Activated CD4-positive, alpha-beta T cell treated with anti-CD3 and anti-CD28 coated beads, Interleukin-2, Interleukin-4, amounts not matched to agents 100 ng/mL and 50 ng/mL, durations not matched to agents 16 hours and 8 hours (primary cell): ENCODE measurements around the gene LRRC4C.

ENCODE experiments used
- DNase-seq: peaks from one replicate; pipeline ENCODE4 v3.0.0-alpha.2; 2020; ENCODE audit warnings: low spot score

Gene LRRC4C

DNA sequence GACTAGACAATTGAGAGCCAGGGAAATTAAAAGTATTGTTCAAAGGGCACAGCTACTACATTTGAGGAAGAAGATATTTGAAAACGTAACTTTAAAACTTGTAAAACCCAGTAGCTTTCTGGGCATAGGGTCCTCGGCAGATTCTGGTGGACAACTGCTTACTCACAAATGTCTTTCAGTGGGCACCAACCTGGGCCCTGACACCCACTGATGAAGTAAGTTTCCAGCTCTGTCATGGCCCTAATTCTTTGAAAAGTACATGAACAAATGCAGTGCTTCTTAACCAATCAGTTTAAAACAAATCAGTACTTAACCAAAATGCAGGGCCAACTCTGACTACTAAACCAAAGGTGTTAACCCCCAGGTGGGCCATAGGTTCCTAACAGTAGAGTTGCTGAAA lies 1170.1 kb downstream of the LRRC4C start:
- no peak for DNase-seq

DNA sequence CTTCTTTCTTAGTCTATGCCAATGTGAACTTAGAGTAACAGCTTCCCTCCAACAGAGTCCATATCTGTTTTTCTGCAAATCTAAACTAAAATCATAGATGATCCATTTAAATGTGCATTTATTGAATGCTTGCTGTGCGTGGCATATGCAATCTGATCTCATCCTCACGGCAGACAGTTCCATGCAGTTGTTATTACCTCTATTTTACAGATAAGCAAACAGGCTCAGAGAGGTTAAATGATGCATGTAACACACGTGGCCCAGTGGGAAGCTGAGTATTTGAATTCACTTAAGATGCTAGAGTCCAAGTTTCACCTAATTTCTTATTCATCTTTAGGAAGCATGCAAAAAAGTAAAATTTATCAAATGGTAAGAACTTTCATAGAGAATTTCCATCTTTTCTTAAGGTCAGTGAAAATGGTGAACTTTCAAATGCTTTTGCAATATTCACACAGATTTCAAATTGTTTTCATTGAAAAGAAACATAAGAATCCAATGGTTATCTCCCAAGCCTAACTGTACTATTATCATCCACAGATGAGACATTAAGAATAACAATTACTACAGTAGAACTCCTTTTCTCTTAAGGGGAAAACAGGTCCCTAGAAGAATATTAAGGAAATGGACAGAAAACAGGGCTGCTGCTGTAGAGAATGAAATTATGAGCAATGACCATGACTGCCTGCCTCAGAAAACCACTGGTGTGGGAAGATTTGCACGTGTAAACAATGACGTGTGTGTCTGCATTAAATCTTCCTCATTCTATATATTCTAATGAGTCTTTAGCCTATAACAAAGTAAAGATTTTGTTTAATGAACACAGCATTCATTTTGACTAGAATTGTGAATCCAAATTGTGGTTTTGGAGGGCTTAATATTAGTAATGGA lies 1171.3 kb downstream of the LRRC4C start:
- no peak for DNase-seq

DNA sequence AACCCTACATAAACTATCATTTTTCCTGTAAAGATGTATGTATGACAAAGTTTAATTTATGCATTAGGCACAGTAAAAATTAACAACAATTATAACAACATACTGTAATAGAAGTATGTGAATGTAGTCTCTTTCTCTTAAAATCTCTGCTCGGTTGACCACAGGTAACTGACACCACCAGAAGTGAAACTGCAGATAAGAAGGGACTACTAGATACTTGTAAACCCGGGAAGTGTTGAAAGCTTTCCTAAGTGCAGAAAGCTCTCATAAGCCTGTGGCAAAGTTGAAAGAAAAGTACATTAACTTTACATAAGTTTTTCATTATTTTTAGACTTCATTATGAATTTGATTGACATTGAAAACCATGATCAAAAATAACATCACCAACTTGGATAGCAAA lies 1173.3 kb downstream of the LRRC4C start:
- no peak for DNase-seq

DNA sequence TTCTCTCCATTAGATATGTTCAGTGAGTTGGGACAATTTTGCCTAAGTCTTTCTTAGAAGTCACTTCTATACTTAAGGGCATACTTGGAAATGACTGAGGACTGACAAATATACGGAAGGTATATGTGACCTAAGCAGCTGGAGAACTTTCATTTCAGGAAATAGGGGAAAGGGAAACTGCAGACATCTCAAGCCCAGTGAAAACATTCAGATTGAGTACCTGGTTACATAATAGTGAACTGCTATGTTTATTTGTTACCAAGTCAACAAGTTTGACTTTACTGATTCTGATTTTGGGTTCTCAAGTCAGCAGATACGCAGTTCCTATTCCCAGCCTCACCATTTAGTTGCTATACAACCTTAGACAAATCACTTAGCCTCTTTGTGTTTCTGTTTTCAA lies 1173.9 kb downstream of the LRRC4C start:
- no peak for DNase-seq

DNA sequence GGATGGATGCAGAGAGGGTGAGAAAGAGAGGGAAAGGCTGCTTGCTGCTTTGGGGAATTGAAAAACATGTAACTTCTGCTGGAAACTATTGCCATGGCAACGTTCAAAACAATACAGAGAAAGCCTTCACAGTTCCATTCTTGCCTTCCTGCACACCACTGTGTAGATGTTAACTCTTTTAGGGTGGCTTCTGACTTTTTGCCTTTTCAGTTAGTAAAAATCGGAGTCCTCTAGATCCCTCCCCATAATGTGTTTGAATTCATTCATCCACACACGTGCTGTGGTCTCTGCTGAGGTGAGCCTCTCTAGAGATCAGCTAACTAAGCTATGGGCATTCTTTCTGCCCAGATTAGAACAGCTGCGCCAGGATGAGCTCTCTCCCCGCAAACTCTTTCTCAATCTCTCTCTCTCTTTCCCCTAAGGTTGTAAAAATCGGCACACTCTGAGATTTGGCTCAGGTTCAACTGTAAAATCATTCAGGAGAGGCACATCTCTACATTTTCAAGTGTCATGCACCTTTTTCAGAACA lies 1178.3 kb downstream of the LRRC4C start:
- no peak for DNase-seq

DNA sequence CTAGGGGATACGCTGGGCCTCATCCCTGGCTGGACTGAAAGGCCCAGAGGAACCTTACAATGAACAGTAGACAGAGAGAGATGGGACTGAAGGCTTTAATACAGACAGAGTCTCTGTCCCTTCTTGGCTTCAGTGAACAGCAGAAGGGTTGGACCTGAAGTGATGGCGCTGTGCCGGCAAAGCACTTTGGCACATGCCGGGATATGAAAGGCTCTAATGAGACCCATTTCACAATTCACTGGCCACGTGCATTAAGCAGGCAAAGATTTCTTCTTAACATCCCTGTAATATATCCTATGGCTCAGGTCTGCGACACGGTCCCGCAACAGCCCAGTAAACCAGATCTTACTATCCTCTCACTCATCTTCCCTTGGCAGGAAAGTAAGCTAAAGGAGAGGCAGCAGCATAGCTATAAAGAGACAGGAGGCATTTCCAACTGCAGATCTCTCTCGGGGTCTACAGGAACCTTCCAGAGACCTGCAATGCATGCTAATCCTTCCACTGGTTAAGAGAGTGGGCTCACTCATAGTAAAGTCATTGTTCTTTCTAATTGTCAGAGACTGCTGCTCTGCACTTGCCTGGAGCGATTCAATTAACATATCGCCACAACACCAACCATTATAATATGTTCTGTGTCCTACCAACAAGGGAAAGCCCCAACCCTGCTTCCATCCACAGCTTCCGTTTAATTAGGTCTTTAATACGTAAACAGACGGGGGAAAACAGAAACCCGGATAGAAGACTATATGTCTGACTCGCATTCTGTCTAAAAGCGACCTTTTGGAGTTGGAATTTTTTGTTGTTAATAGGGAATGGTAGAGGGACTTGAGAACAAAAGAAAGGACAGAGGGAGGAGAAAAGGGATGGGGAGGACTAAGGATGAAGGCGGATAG lies 1179.0 kb downstream of the LRRC4C start:
- no peak for DNase-seq

DNA sequence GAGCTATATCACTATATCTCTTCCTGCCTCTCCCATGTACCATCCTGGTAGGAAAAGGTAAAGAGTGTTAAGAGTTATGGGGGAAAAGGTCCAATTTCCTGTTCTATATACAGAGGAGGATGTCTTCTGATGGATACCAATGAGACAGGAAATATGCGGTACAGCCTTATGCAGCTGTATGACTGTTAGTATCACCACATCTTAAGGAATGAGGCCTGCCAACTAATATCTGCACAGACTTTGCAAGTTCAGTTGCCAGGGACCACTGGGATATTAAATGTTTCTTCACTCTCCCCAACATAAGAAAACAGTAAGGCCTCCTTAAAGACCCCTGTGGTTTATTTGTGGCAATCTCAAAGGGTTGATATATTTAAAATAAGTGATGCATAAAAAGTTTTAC lies 1182.5 kb downstream of the LRRC4C start:
- no peak for DNase-seq

DNA sequence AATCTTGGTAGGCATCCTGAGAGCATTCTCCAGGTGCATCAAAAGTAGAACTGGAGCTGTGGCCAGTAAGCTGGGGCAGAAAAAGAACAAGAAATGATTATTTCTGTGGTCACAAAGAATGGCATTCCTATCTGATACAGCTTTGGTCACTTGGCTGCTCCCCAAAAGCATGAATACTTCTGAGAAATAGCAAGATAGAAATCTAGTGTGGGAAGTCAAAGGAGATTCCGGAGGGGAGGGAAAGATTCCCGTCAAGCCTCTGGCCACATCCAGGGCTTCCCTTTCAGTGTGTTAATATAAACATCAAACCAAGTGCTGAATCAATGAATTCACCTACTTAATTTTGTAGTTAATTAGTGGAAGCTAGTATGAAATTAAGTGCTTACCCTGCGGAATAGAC lies 1185.4 kb downstream of the LRRC4C start:
- DNase-seq = no peak

DNA sequence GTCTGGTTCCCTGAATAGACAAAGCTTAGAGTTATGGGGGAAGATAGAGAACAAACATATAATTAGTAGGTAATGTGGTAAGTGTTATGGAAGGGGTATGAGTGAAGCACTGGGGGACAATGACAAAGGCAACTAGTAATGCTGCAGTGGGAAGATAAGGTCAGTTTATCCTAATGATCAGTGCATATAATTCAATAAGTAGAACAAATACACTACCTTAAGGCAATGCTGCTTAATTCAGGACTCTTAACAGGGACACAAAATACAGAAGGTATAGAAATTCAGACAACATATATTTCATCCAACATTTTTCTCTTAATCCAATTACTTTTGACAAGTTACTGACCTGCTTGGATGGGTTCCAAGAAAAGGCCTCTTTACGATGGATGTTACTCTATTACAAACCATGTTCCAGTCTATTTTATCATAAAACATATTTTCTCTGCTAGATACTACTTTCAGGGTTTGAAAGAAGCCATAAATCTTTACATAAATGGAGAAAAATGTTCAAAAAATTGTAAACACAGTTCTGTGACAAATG lies 1186.2 kb downstream of the LRRC4C start:
- no peak for DNase-seq

DNA sequence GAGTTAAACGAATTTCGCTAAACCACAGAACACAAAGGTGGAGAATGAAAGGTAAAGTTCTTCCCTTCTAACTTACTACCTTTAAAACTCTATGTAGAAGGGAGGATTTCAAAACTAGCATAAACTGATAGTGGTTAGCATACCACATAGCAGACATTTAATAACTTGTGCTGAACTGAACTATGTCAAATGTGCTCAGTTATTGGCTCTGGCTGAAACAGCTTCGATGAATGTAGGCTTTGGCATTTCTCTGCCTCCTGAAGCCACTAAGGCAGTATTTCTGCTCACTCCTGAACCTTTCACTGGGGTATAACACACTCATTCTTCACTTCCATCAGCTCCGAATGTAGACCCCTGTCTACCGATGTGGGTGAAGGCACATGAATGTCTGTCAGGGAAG lies 1188.1 kb downstream of the LRRC4C start:
- DNase-seq = no peak

DNA sequence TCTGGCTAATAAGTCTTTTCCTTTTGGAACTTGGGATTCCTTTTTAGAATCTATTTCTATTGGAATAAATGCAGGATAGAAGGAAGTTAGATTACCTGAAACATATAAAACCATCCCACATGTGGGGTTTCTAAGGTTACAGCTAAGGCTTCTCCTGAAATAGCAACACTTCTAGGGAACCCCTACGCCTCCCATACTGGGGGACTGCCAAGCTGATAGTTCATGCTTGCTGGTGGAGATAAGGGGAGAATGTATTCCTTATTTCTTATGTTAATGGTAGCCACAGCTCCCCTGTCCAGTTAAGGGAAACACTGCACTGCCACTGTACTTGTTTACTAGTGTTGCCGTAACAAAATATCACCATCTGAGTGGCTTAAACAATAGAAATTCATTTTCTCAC lies 1189.6 kb downstream of the LRRC4C start:
- no peak for DNase-seq

DNA sequence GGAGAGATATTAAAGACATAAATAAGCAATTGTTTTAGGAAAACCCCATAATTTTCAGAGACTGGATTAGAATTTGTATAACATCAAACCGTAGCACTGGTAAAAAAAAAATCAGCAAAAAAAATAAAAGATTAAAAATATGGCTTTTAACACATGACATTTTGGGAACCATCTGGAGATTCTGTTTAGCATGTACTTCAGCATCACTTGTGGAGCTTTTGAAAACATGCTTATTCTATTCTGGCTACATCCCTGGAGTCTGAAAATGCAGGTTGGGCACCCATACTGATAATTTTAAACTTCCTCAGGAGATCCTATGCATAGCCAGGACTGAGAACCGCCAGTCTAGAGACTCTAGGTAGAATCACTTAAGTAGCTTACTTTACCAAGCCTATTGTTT lies 1190.9 kb downstream of the LRRC4C start:
- no peak for DNase-seq

DNA sequence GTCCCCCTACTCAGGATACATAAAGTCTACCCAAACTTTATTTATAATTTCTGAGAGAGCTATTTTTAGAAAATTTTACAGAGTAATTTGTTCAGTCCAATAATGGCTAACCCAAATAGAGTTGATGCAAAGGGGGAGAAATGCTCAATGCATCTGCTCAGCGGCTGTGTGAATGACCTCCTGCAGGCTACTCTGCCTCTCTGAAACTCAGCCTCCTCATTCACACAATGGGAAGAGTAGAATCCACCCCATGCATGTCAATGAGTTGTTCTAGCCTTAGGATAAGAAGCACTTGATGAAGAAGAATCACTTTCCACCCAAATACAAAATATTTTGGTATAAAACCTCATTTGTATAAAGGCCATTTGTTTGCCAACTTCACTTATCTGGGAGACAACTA lies 1204.0 kb downstream of the LRRC4C start:
- DNase-seq = no peak

DNA sequence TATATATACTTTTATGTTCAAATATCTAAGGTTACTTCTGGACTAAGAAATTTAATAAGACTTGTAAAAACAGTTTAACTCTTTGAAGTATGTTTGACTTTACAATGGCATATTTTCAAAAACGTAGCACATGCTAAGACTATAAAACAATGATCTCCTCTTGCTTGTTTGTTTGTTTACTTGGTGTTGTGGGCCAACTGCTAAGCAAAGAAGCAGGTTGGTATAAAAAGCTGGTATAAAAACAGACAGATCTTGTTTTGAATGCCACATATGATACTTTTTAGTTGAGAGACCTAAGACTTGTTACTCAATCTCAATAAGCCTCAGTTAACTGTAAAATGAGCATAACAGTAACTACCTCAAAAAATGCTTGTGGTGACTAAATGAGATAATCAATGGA lies 1206.3 kb downstream of the LRRC4C start:
- DNase-seq = no peak

DNA sequence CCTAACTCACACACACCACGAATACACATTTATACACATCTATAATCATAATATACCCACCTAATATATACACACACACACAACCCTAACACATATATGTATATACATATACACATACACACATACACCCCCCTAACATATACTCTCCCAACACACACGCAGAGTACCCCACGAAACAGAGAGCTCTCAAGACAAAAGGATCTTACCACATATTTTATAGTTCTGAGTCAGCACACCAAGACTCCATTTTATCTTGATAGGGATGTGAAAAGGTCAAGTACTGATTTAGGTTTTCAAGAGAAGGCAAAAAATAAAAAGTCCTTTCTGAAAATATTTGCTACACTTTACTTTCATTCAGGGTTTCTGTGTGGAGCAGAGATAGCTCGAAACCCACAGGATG lies 1207.2 kb downstream of the LRRC4C start:
- no peak for DNase-seq

DNA sequence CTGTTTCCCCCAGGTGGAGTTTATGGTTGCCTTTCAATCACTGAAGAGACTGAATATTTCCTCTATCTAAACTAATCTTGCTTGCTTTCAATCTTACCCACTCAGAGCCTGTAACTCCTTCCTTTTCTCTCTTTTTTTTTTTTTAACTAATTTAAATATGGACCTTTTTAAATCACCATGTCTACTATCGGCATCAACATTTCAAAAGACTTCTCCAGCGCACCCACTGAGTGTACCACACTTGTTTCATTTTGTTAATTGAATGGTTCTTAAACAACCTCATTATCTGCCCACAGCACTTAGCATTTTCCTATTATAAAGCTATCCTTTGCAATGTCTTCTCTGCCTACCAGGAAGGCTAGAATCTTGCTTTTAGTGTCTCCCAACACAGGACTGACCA lies 1212.5 kb downstream of the LRRC4C start:
- no peak for DNase-seq

DNA sequence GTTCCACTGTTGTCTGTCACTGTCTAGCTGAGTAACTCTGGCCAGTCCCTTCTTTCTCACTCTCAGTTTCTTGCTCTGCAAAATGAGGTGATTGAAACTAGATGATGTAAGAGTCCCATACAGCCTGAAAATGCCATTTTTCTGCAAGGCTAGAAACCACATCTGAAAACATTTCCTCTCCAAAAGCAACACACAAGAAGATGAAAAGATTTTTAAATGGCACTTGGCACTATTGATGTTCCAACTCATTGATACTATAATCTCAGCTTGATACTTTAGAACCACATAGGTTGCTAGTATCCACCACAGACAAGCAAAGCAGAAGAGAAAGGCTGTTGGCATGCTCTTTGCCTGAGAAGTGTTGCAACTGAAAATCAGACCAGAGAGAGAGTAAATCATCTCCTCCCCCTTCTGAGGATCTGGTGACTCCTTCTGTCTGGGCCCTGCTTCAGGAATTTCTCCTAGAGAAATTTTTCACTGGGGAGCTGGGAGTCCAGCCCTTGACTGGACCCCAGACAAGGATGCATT lies 1217.9 kb downstream of the LRRC4C start:
- no peak for DNase-seq

DNA sequence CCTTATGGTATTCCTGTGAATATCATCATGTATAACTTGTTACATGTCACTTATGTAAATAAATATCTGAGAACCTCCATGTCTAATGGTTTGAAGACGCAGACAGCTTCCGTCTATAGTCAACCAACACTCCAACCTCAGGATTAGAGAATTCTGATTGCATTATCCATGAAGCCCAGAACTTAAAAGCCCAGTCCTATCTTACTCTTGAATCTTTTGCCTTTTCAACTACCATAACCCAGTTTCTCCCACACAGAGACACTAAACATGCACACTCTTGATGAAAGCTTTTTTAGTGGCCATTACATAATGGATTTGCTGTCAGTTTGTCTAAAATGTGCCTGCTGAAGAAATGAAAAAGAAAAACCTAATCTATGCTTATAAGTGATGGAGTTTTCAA lies 1219.2 kb downstream of the LRRC4C start:
- DNase-seq = no peak

DNA sequence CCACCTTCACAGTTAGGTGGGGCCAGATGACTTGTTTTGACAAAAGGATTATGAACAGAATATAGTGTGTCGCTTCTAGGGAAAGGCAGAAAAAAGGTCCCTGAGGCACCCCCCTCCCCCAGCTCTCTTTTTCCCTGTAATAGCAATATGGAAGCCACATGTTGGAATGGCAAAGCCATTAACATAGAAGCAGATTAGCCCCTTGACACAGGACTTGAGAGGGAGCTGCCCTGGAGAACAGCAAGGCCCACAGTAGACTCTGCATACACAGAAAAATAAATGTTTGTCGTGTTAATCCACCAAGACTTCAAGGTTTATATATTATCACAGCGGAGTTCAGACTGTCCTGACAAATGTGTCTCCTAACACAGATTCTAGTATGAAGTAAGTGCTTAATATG lies 1222.9 kb downstream of the LRRC4C start:
- DNase-seq = no peak

DNA sequence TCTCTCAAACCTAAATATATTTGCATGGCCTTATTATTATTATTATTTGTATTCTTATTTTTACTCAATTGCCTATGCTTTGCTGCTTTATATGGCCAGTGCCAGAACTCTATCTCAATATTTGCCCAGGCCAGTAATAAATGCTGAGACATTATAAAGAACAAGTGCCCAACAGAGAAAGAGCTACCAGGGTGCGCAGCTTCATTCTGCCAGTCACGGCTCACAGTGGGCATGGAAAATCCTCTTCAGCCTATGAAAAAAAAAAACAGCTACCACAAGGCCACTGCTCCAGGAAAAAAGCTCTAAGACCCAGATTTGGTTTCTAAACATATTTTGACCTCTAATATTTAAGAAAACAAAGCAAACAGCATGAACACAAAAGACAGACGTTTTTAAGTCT lies 1223.6 kb downstream of the LRRC4C start:
- no peak for DNase-seq

DNA sequence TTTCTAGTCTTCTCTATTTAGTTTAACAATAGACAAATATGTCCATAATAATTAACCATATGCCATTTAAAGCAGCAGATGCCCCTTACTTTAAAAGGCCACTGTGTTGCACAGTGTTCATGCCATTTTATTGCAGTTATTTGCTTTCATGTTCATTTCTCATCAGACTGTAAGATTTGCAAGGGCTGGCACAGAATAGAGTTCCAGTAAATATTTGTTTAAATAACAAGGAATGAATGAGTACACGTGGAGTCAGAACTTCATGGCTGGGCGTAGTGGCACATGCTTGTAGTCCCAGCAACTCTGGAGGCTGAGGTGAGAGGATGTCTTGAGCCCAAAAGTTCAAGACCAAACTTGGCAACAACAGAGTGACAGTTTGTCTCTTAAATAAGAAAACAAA lies 1228.6 kb downstream of the LRRC4C start:
- no peak for DNase-seq

DNA sequence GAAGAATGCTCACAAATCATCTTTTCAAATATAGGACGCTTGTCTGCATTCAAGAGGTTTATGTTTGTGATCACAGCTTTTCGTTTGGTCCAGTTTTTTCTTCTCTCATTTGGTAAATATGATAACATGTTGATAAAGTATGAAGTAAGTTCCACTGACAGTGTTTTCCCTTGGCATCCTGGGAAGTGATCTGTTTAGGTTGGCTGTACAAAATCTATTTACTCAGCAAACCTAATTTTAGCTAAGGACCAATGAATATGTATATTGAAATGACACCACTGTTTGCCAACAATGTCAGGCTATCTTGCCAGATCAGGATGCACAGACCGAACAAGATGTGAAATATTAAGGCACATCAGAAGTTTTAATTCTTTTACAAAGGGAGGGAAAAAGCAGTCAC lies 1230.8 kb downstream of the LRRC4C start:
- DNase-seq = no peak

DNA sequence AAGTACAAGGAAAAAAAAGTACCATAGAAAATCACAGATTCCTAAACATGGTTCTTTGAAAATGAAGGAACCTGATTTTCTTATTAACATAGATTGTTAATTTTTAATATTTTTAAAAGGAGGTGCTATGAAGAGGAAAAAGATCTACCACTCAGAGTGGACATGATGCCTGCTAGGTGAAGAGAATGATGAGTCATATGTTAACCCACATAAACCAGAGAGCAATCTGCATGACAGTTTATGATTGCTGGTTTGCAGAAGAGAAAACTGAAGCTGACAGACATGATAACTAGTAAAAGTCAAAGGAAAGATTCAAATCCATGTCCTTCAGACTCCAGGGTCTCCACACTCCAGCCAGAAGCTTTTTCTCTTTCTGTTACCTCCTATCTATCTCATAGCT lies 1231.7 kb downstream of the LRRC4C start:
- DNase-seq = no peak
